Stimulated activated CD8-positive, alpha-beta memory T cell treated with anti-CD3 and anti-CD28 coated beads, Interleukin-12 subunit alpha, Interleukin-12 subunit beta, amount 100 ng/mL, for 24 hours (primary cell): ENCODE results near the gene MCCD1.
A peak's percentile ranks its signal among the peaks of the same experiment; 100 is the strongest.
"Not testable (repeated sequence)": the region's sequence is repeated elsewhere in the genome, so short reads cannot be mapped to it uniquely, and the experiment has no call there.

Source experiments
- DNase-seq: peaks from one replicate; pipeline ENCODE4 v3.0.0-alpha.2; 2020; ENCODE audit errors: extremely low read depth

The MCCD1 gene

GRCh38 chr6:31528821-31529328, at the start of gene MCCD1:
Gene MCCD1 (plus strand): TSS chr6:31528962. CDS start chr6:31529015, 53 bp downstream.
- no peak for DNase-seq

DNA sequence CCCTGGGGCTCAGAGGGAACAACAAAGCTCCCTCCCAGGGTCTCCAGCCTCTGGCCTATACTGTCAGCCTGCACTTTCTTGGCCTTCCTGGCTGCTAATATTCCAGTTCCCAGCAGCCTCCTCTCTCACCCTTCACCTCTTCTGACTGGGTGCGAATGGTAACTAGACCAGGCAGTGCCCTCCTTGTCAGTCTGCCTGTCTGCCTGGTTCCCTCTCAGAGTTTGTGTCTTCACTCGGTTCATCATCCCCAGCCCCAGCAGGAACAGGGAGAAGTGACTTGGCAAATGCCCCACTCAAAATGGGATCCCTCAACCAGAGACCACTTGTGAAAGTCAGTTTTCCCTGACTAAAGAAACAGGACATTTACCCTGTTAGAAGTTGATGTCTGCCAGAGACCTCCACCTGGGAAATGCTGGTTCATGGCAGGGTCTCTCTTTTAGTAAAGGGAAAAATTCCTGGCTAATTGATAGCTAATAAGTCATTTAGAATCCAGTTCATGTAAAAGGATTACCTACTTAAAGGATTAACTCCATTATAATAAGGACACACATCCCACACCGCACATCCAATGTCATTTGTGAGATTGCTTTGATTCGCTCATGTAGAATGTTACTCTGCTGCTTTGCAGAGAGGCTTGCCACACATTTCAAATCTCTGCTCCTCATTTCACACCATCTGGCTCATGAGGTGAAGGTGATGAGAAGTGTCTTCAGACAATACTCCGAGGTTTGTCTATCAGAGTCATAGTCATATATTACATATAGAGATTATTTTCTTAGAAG, 49.4 kb upstream of the MCCD1 start:
- DNase-seq = no peak

GRCh38 chr6:31479933-31480535, 48.7 kb upstream of the MCCD1 start:
- no peak for DNase-seq

DNA sequence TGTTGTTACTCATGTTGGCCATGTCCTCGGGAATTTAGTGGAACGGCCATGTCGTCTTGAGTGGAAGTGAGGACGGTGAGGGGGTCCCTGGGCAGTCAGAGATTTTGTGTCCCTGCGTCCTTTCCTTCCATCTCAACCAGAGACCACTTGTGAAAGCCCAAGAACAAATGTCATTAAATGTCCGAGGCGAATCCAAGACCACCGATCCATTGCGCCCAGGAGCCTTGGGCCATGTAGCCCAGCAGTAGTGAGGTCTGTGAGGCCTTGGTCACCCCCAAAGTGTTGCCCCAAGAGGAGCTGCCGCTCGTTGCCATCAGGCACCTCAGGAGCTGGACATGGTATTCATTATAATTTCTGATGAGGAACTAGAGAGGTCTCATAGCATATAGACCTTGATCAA, 48.2 kb upstream of the MCCD1 start:
- no peak for DNase-seq

DNA sequence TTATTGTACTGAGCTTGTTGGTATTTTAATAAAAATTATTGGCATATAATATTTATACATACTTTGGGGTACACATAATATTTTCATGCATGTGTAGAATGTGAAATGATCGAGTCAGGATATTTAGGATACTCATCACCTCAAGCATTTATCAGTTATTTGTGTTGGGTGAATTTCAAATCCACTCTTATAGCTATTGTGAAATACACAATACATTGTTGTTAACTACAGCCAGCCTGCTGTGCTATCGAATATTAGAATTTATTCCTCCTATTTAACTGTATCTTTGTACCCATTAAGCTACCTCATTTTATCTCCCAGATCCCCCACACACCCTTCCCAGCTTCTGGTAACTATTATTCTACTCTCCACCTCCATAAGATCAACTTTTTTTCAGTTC, 45.4 kb upstream of the MCCD1 start:
- DNase-seq = no peak

DNA sequence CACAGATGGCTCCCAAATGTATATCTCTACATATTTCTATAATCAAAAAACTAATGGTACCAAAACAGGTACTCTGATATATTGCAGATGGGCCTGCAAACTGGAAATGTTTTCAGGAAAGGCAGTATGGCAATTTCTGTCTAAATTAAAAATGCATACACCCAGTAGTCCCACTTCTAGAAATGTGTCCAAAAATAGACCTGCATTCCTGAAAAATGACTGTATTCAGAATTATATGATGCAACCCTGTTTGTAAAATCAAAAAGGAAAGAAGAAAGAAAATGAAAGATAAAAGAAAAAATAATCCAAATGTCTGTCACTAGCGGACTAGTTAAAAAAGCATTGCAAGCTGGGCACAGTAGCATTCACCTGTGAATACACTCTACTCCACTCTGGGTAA, 43.7 kb upstream of the MCCD1 start:
- DNase-seq = no peak

- DNase-seq = not testable (repeated sequence)
These were observed 42.5 kb upstream of the MCCD1 start for GRCh38 chr6:31486065-31486837.

GRCh38 chr6:31487674-31488073, 41.1 kb upstream of the MCCD1 start:
- DNase-seq = not testable (repeated sequence)

- DNase-seq = no peak
These were observed 39.7 kb upstream of the MCCD1 start for GRCh38 chr6:31489086-31489485.

DNA sequence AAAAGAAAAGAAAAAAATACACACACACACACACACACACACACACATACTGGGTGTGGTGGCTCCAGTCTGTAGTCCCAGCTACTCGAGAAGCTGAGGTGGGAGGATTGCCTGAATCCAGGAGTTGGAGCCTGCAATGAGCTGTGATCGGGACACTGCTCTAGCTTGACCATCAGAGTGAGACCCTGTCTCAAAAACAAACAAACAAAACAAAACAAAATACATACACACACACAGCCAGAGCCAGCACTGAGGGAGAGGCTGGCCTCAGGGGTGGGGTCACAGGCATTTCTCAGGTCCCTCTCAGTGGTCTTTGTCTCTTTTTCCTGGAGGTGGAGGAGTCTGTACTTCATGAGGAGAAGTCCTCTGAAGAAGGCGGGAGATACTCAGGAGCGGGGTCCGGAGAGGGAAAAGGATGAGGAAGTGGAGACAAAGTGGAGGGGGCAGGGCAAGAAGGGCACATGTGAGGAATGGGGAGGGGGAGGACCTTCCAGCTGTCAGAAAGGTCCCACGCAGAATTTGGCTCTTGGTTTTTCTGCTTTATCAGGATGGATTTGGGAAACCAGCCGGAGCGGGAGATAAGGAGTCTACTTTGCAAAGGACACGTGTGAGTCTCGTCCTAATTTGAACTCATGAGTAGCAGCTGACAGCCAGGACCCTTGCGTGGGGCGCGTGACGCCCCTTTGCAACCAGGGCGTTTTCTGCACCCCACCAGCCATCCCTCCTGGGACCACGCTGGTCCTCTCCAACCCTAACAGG, 38.5 kb upstream of the MCCD1 start:
- no peak for DNase-seq

- not testable (repeated sequence) for DNase-seq
These were observed 35.2 kb upstream of the MCCD1 start for GRCh38 chr6:31493550-31493874.

GRCh38 chr6:31493875-31494694, 34.7 kb upstream of the MCCD1 start:
- DNase-seq = peak; percentile 53

DNA sequence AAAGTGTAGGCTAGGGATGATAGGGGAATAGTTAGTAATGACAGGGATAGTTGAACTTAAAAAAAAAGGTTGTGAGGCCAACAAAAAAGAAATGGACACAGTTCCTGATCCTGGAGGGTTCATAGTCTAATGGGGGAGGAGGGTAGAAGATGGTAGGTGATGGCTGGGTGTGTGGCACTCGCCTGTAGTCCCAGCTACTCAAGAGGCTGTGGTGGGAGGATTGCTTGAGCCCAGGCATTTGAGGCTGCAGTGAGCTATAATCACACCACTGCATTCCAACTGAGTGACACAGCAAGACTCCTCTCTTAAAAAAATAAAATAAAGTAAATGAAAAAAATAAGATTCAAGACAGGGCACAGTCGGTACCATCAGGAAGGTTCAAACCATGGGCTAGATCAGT, 33.2 kb upstream of the MCCD1 start:
- no peak for DNase-seq

DNA sequence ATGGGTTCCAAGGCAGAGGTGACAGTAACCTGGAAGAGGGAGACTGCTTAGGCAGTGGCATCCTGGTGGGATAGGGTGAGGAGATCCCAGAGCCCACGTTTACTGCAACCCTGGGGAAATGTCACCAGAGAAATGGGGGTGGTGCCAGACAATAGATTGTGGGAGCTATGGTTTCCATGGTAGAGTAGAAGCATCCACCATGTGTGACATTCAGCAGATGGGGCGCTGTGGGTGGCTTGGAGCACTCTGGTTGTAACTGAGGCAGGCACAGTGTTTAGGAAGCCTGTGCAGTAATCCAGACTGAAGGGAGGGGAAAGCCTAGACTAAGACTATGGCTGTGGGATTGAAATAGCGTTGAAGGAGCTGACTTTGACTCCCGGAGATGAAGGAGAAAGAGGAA, 31.9 kb upstream of the MCCD1 start:
- DNase-seq = not testable (repeated sequence)

- DNase-seq = peak; percentile 65
These were observed 31.0 kb upstream of the MCCD1 start, which contains the start of gene MICB for GRCh38 chr6:31497531-31498476. Gene MICB (plus strand): TSS chr6:31498145. CDS start chr6:31498194, 49 bp downstream.

- DNase-seq = no peak
These were observed 30.0 kb upstream of the MCCD1 start for GRCh38 chr6:31498748-31499147.

- DNase-seq = not testable (repeated sequence)
These were observed 29.1 kb upstream of the MCCD1 start for GRCh38 chr6:31499648-31500047.

- DNase-seq = no peak
These were observed 26.2 kb upstream of the MCCD1 start for GRCh38 chr6:31502586-31502985.

- not testable (repeated sequence) for DNase-seq
These were observed 19.7 kb upstream of the MCCD1 start for GRCh38 chr6:31509036-31509435.

- no peak for DNase-seq
These were observed 18.8 kb upstream of the MCCD1 start for GRCh38 chr6:31510007-31510406.
